Glutamatergic neuron (in vitro differentiated cells): ENCODE results near the gene GABBR1. TPM values are rescaled to one million over a fixed set of nuclear protein-coding genes. Genes with fewer than 3 reads are reported as not detected.
A peak's percentile ranks its signal among the peaks of the same experiment; 100 is the strongest.

Source experiments
- DNase-seq: peaks from one replicate; pipeline ENCODE4 v3.0.0; 2022
- H3K27ac Mint-ChIP-seq: one replicate; pipeline ENCODE4 v1.8.0; 2020; ENCODE audit warnings: mild to moderate bottlenecking, mixed read lengths, inconsistent platforms; ENCODE audit not compliant: unreplicated experiment
- H3K27me3 Mint-ChIP-seq: one replicate; pipeline ENCODE4 v1.8.0; 2020; ENCODE audit warnings: mild to moderate bottlenecking, moderate library complexity, mixed read lengths, inconsistent platforms; ENCODE audit not compliant: unreplicated experiment
- H3K36me3 Mint-ChIP-seq: one replicate; pipeline ENCODE4 v1.8.0; 2020; ENCODE audit warnings: mild to moderate bottlenecking, mixed read lengths, inconsistent platforms; ENCODE audit not compliant: unreplicated experiment
- H3K4me1 Mint-ChIP-seq: one replicate; pipeline ENCODE4 v1.8.0; 2020; ENCODE audit warnings: mild to moderate bottlenecking, low read depth, mixed read lengths, inconsistent platforms; ENCODE audit not compliant: unreplicated experiment
- H3K4me3 Mint-ChIP-seq: one replicate; pipeline ENCODE4 v1.8.0; 2020; ENCODE audit warnings: mild to moderate bottlenecking, mixed read lengths, inconsistent platforms; ENCODE audit not compliant: unreplicated experiment
- H3K9me3 Mint-ChIP-seq: one replicate; pipeline ENCODE4 v1.8.0; 2020; ENCODE audit warnings: mild to moderate bottlenecking, moderate library complexity, mixed read lengths, inconsistent platforms; ENCODE audit not compliant: unreplicated experiment
- CTCF ChIP-seq: fragments of 200-600 bp; sonication (generic); IDR thresholded peaks from one replicate; pipeline ENCODE4 v1.5.0; 2021; ENCODE audit not compliant: partially characterized antibody, unreplicated experiment
- total RNA-seq: library from RNA; stranded (reverse); fragmentation: NEBNext Ultra II Directional; extraction: Animal tissue kit (Norgen Biotek cat#: 25700); gene quantifications from one replicate; pipeline ENCODE4 v1.2.1, GENCODE V29; 2021; ENCODE audit not compliant: unreplicated experiment

GABBR1 gene
- total RNA-seq, 1 donor from 2014 or later: 158 TPM

- peak; percentile 28 for DNase-seq
- peaks cover 6% of the 10 kb centered on the region for H3K9me3 Mint-ChIP-seq
- peaks cover 3% of the 10 kb centered on the region for H3K36me3 Mint-ChIP-seq
- H3K27me3 Mint-ChIP-seq: peaks cover 1% of the 10 kb centered on the region
- no peaks in the 10 kb centered on the region for H3K4me1 Mint-ChIP-seq
- no peak for TF ChIP-seq CTCF
- H3K4me3 Mint-ChIP-seq: no peak overlapping the region
- H3K27ac Mint-ChIP-seq: no peak overlapping the region
These were observed 115.1 kb downstream of the GABBR1 start for GRCh38 chr6:29517728-29518440.

- H3K4me3 Mint-ChIP-seq: no peak overlapping the region
- H3K9me3 Mint-ChIP-seq: peaks cover 6% of the 10 kb centered on the region
- H3K27ac Mint-ChIP-seq: no peak overlapping the region
- DNase-seq: no peak
- no peaks in the 10 kb centered on the region for H3K27me3 Mint-ChIP-seq
- no peak for TF ChIP-seq CTCF
- H3K4me1 Mint-ChIP-seq: no peaks in the 10 kb centered on the region
- peaks cover 3% of the 10 kb centered on the region for H3K36me3 Mint-ChIP-seq
These were observed 115.7 kb downstream of the GABBR1 start for GRCh38 chr6:29517245-29517644.

GRCh38 chr6:29516108-29516507 lies 116.9 kb downstream of the GABBR1 start:
- no peak overlapping the region for H3K4me3 Mint-ChIP-seq
- H3K27me3 Mint-ChIP-seq: no peaks in the 10 kb centered on the region
- no peak for TF ChIP-seq CTCF
- H3K9me3 Mint-ChIP-seq: peaks cover 6% of the 10 kb centered on the region
- H3K36me3 Mint-ChIP-seq: no peaks in the 10 kb centered on the region
- H3K27ac Mint-ChIP-seq: no peak overlapping the region
- no peak for DNase-seq
- no peaks in the 10 kb centered on the region for H3K4me1 Mint-ChIP-seq

- Mint-ChIP-seq H3K36me3 (no peaks in the 10 kb centered on the region), H3K4me1 (peaks cover 2% of the 10 kb centered on the region), H3K4me3 (no peak overlapping the region), H3K27ac (no peak overlapping the region), H3K9me3 (no peaks in the 10 kb centered on the region), H3K27me3 (no peaks in the 10 kb centered on the region)
- TF ChIP-seq CTCF: no peak
- DNase-seq: no peak
These were observed 122.2 kb downstream of the GABBR1 start for GRCh38 chr6:29510746-29511300.

- no peaks in the 10 kb centered on the region for H3K27me3 Mint-ChIP-seq
- no peaks in the 10 kb centered on the region for H3K36me3 Mint-ChIP-seq
- H3K4me3 Mint-ChIP-seq: no peak overlapping the region
- no peak for TF ChIP-seq CTCF
- no peaks in the 10 kb centered on the region for H3K9me3 Mint-ChIP-seq
- H3K27ac Mint-ChIP-seq: no peak overlapping the region
- DNase-seq: no peak
- H3K4me1 Mint-ChIP-seq: peaks cover 2% of the 10 kb centered on the region
These were observed 122.8 kb downstream of the GABBR1 start for GRCh38 chr6:29510202-29510601.
